ENCODE measurements around the gene KLHL21. TPM values are rescaled to one million over a fixed set of nuclear protein-coding genes. Genes with fewer than 3 reads are reported as not detected.

The KLHL21 gene
- total and polyA plus RNA-seq, 9 of the 15 experiments (the other 6 are each of a cell fraction or from before 2014, with no cell fraction given) = 2.1 to 42.1 (median 17.5) TPM

- TF ChIP-seq, protein P1, sequence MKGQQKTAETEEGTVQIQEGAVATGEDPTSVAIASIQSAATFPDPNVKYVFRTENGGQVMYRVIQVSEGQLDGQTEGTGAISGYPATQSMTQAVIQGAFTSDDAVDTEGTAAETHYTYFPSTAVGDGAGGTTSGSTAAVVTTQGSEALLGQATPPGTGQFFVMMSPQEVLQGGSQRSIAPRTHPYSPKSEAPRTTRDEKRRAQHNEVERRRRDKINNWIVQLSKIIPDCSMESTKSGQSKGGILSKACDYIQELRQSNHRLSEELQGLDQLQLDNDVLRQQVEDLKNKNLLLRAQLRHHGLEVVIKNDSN (CRISPR knock-in tag; IDR thresholded peaks at IDR 0.05) = no peak
- TF ChIP-seq NR2C1 (IDR thresholded peaks at IDR 0.05) (no peak), NR2C1 (tag; IDR thresholded peaks at IDR 0.05) (no peak), ZBTB7A (IDR thresholded peaks at IDR 0.05; ENCODE audit: borderline replicate concordance, control insufficient read depth, low read depth, low read length) (no peak; the same call in 1 of the 2 replicates), ZNF407 (IDR thresholded peaks at IDR 0.05; ENCODE audit: low read depth) (no peak), KLF10 (CRISPR knock-in tag; IDR thresholded peaks at IDR 0.05) (no peak), SUPT5H (IDR thresholded peaks at IDR 0.05) (peak; percentile 83)
- TF ChIP-seq, protein P2, sequence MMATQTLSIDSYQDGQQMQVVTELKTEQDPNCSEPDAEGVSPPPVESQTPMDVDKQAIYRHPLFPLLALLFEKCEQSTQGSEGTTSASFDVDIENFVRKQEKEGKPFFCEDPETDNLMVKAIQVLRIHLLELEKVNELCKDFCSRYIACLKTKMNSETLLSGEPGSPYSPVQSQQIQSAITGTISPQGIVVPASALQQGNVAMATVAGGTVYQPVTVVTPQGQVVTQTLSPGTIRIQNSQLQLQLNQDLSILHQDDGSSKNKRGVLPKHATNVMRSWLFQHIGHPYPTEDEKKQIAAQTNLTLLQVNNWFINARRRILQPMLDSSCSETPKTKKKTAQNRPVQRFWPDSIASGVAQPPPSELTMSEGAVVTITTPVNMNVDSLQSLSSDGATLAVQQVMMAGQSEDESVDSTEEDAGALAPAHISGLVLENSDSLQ (IDR thresholded peaks at IDR 0.05) = peak; percentile 91
- TF ChIP-seq, protein P3, sequence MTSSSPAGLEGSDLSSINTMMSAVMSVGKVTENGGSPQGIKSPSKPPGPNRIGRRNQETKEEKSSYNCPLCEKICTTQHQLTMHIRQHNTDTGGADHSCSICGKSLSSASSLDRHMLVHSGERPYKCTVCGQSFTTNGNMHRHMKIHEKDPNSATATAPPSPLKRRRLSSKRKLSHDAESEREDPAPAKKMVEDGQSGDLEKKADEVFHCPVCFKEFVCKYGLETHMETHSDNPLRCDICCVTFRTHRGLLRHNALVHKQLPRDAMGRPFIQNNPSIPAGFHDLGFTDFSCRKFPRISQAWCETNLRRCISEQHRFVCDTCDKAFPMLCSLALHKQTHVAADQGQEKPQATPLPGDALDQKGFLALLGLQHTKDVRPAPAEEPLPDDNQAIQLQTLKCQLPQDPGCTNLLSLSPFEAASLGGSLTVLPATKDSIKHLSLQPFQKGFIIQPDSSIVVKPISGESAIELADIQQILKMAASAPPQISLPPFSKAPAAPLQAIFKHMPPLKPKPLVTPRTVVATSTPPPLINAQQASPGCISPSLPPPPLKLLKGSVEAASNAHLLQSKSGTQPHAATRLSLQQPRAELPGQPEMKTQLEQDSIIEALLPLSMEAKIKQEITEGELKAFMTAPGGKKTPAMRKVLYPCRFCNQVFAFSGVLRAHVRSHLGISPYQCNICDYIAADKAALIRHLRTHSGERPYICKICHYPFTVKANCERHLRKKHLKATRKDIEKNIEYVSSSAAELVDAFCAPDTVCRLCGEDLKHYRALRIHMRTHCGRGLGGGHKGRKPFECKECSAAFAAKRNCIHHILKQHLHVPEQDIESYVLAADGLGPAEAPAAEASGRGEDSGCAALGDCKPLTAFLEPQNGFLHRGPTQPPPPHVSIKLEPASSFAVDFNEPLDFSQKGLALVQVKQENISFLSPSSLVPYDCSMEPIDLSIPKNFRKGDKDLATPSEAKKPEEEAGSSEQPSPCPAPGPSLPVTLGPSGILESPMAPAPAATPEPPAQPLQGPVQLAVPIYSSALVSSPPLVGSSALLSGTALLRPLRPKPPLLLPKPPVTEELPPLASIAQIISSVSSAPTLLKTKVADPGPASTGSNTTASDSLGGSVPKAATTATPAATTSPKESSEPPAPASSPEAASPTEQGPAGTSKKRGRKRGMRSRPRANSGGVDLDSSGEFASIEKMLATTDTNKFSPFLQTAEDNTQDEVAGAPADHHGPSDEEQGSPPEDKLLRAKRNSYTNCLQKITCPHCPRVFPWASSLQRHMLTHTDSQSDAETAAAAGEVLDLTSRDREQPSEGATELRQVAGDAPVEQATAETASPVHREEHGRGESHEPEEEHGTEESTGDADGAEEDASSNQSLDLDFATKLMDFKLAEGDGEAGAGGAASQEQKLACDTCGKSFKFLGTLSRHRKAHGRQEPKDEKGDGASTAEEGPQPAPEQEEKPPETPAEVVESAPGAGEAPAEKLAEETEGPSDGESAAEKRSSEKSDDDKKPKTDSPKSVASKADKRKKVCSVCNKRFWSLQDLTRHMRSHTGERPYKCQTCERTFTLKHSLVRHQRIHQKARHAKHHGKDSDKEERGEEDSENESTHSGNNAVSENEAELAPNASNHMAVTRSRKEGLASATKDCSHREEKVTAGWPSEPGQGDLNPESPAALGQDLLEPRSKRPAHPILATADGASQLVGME (CRISPR knock-in tag; IDR thresholded peaks at IDR 0.05) = no peak
Observed at GRCh38 chr1:6624710-6625583, 22.3 kb upstream of the KLHL21 start, which contains the start of gene THAP3 (continued).
